WERI-Rb-1 (cell line): ENCODE measurements around the gene CCDC142.

Experiments
- DNase-seq: peaks from one replicate; pipeline ENCODE4 v3.0.0-alpha.2; 2020
- H3K27ac ChIP-seq: fragments of 250-450 bp; sonication (Bioruptor Pico); 2 replicates; pipeline ENCODE4 v1.5.1; 2020; ENCODE audit warnings: mild to moderate bottlenecking, moderate library complexity
- H3K27me3 ChIP-seq: fragments of 250-450 bp; sonication (Bioruptor Pico); 2 replicates; pipeline ENCODE4 v1.5.1; 2021; ENCODE audit warnings: mild to moderate bottlenecking, low read depth, moderate library complexity; ENCODE audit not compliant: insufficient read depth, severe bottlenecking
- H3K36me3 ChIP-seq: fragments of 250-450 bp; sonication (Bioruptor Pico); 2 replicates; pipeline ENCODE4 v1.5.1; 2020; ENCODE audit warnings: mild to moderate bottlenecking, moderate library complexity
- H3K4me3 ChIP-seq: 2 replicates; pipeline ENCODE4 v1.5.1; 2011; ENCODE audit warnings: low read depth, mild to moderate bottlenecking, control low read depth, low read length
- H3K9me3 ChIP-seq: fragments of 250-450 bp; sonication (Bioruptor Pico); 2 replicates; pipeline ENCODE4 v1.5.1; 2021; ENCODE audit warnings: mild to moderate bottlenecking, moderate library complexity; ENCODE audit not compliant: severe bottlenecking
- TF ChIP-seq, protein P1 (sequence below): IDR thresholded peaks from 2 replicates; pipeline ENCODE4 v1.5.1; 2011; ENCODE audit warnings: low read depth, mild to moderate bottlenecking, control low read depth, inconsistent platforms, low read length

Gene CCDC142

DNA sequence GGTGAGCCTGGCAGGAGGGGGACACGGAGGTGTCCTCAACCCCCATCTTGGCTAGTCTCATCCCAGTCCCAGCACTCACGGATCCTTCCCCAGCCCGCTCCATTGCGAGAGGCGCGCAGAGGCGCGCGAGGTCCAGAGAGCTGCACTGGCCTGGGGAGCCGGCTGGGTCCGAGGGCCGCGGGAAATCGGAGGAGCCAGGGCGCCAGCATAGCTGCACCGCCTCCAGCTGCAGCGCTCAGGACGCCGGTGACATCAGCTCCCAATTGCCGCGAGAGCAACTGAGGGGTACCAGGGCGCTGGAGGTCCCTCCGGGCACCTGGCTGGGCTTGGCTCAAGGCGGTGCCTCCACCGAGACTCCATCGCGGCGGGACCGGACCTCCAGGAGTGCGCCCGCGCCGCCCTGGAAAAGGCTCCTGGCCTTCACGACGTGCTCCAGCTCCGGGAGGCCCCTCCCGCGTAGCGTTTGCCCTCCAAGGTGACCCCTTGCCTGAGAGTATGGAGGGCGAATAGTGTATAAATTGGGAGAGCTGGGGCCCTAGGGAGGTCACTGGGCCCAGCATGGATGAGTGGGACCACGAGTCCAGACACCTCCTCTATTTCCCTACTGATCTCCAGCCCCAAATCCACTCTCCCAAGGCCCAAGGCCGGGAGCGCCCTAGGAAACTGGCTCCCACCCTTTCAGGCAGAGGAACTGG, 46.5 kb downstream of the CCDC142 start:
- TF ChIP-seq, protein P1, sequence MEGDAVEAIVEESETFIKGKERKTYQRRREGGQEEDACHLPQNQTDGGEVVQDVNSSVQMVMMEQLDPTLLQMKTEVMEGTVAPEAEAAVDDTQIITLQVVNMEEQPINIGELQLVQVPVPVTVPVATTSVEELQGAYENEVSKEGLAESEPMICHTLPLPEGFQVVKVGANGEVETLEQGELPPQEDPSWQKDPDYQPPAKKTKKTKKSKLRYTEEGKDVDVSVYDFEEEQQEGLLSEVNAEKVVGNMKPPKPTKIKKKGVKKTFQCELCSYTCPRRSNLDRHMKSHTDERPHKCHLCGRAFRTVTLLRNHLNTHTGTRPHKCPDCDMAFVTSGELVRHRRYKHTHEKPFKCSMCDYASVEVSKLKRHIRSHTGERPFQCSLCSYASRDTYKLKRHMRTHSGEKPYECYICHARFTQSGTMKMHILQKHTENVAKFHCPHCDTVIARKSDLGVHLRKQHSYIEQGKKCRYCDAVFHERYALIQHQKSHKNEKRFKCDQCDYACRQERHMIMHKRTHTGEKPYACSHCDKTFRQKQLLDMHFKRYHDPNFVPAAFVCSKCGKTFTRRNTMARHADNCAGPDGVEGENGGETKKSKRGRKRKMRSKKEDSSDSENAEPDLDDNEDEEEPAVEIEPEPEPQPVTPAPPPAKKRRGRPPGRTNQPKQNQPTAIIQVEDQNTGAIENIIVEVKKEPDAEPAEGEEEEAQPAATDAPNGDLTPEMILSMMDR: no peak
- Histone ChIP-seq H3K27me3 (no peaks in the 10 kb centered on the region), H3K27ac (no peak overlapping the region), H3K9me3 (no peaks in the 10 kb centered on the region), H3K4me3 (no peak overlapping the region), H3K36me3 (no peaks in the 10 kb centered on the region; the same call in none of the 2 replicates)
- no peak for DNase-seq

DNA sequence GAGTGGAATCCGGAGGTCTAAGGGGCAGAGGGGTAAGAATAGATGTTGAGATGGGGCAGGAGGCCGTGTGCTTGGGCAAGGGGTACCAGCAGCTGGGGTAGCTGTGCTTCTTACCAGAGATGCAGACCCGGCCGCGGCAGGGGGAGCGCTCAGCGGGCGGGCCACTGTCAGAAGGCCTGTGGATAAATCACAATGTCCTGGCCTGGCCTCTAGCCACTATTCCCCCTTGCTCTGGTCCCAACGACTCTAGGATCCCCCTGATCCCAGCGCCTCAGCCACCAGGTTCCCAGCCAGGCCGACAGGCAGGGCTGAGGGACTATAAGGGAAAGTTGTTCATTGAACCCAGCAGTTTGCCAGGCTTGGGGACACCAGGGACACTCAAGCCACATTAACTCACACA, 52.3 kb downstream of the CCDC142 start:
- TF ChIP-seq, protein P1: no peak
- no peak overlapping the region for H3K4me3 ChIP-seq
- H3K36me3 ChIP-seq: peaks cover 39% of the 10 kb centered on the region
- DNase-seq: no peak
- H3K27ac ChIP-seq: no peak overlapping the region
- H3K27me3 ChIP-seq: no peaks in the 10 kb centered on the region
- H3K9me3 ChIP-seq: no peaks in the 10 kb centered on the region

DNA sequence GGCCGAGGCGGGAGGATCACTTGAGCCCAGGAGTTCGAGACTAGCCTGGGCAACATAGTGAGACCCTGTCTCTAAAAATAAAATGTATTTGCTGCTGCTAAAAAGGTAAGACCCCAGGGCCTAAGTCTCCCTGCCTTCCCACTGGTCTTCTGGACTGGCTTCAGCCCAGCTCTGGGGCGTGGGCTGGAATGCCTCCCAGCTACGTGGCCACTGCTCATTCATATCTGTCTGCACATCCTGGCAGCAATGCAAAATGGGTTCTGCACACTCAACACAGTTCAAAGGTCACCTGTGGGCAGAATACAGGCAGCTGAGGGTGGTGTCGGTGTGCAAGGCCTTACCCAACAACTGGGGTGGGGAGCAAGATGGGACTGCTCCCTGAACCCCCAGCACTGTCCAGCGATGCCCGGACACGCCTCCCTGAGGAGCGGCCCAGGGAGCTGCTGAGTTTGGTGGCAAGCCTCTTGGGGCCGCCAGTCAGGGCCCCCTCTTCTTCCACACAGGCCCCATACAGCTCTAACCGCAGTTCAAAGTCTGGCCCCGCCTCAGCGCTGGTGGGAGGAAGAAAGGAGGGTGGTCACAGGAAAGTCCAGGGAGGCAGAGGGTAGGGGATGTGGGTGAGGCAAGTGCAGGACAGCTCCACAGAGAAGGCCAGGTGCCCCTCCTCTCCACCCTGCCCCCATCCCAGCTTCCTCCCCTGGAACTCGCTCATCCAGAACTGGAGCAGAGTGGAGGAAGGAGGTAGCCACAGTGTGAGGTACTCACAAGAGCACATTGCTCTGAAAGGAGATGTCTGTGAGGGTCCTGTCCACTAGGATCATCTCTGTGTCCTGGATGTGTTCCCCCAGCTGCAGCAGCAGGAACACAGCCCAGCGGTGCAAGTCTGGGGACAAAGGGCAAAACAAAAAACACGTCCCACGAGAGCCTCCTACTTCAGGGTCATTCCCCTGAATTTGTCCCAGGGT, 53.0 kb downstream of the CCDC142 start:
- H3K27me3 ChIP-seq: no peaks in the 10 kb centered on the region
- peaks cover 46% of the 10 kb centered on the region for H3K36me3 ChIP-seq
- H3K4me3 ChIP-seq: no peak overlapping the region
- H3K9me3 ChIP-seq: no peaks in the 10 kb centered on the region
- TF ChIP-seq, protein P1: no peak
- no peak overlapping the region for H3K27ac ChIP-seq
- DNase-seq: no peak

DNA sequence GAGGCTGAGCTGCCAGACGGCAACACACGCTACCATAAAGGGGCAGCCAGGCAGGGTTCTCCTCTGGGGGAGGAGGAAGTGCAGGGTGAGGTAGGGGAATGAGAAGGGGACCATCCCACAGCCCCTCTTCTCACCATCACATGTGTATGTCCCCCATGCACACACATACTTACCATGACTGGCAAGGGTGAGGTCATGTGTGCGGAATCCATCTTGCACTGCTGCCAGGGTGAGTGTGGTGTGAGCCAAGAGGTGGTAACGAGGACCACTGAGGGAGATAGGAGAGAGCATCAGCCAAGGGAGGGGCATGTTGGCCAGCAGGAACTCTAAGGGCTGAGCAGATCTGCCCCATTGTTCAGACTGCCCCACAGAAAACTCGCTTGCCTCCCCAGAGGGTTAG, 54.1 kb downstream of the CCDC142 start:
- H3K4me3 ChIP-seq: no peak overlapping the region
- TF ChIP-seq, protein P1: no peak
- no peak for DNase-seq
- no peak overlapping the region for H3K27ac ChIP-seq
- H3K9me3 ChIP-seq: no peaks in the 10 kb centered on the region
- H3K27me3 ChIP-seq: no peaks in the 10 kb centered on the region
- H3K36me3 ChIP-seq: peaks cover 48% of the 10 kb centered on the region

DNA sequence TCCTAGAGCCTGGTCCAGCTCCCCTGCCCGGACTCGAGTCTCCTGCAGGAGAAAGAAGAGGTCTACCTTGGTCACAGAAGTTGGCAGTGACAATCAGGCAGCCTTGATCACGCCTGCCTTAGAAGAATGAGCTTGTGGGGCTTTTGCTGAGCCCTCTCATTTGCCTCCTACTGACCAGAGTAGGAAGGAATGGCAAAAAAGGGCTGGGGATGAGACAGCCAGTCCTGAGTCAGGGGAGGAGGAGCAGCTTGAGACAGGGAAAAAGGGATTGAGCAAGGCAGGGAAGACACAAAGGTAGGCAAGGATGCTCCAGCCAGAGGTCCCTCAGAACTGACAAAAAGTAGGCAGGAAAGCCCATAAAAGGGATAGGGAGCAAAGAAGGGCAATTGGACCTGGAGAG, 55.2 kb downstream of the CCDC142 start:
- DNase-seq: no peak
- no peaks in the 10 kb centered on the region for H3K9me3 ChIP-seq
- H3K27ac ChIP-seq: no peak overlapping the region
- TF ChIP-seq, protein P1: no peak
- peaks cover 48% of the 10 kb centered on the region for H3K36me3 ChIP-seq
- no peak overlapping the region for H3K4me3 ChIP-seq
- H3K27me3 ChIP-seq: no peaks in the 10 kb centered on the region
